ENCODE results near the gene THAP11. TPM values are rescaled to one million over a fixed set of nuclear protein-coding genes. Genes with fewer than 3 reads are reported as not detected.

The THAP11 gene
- total RNA-seq, 1 donor from 2014 or later, result 25.1 TPM

- H3K9me3 ChIP-seq, result no peaks in the 10 kb centered on the region
- H3K27ac ChIP-seq, result no peak overlapping the region
- peaks cover 4% of the 10 kb centered on the region for H3K4me1 ChIP-seq
- TF ChIP-seq CTCF (IDR thresholded peaks at IDR 0.05), result no peak
- H3K4me3 ChIP-seq, result no peak overlapping the region
- intact Hi-C loops (cut with DNase I), result loop anchor here (10.0 kb wide), 1 partner anchor 158 kb away; no protein-coding TSS in a partner anchor
- DNase-seq, result peak; percentile 68
- H3K27me3 ChIP-seq, result no peaks in the 10 kb centered on the region
- peaks cover 29% of the 10 kb centered on the region for H3K36me3 ChIP-seq
- peak; percentile 40 for ATAC-seq
Measured at GRCh38 chr16:67886387-67886786, 44.3 kb downstream of the THAP11 start.

GRCh38 chr16:67888331-67888730 lies 46.2 kb downstream of the THAP11 start:
- DNase-seq (no peak), ATAC-seq (no peak)
- peaks cover 10% of the 10 kb centered on the region for H3K36me3 ChIP-seq
- no peak overlapping the region for H3K27ac ChIP-seq
- H3K4me3 ChIP-seq, result no peak overlapping the region
- H3K9me3 ChIP-seq, result no peaks in the 10 kb centered on the region
- intact Hi-C loops (cut with DNase I), result loop anchor here (10.0 kb wide), 1 partner anchor 156 kb away; no protein-coding TSS in a partner anchor
- no peak for TF ChIP-seq CTCF (IDR thresholded peaks at IDR 0.05)
- H3K27me3 ChIP-seq, result no peaks in the 10 kb centered on the region
- peaks cover 9% of the 10 kb centered on the region for H3K4me1 ChIP-seq

- no peaks in the 10 kb centered on the region for H3K36me3 ChIP-seq
- no peaks in the 10 kb centered on the region for H3K27me3 ChIP-seq
- peaks cover 28% of the 10 kb centered on the region for H3K4me1 ChIP-seq
- peak overlapping the region; percentile 88 for H3K4me3 ChIP-seq
- ATAC-seq (no peak), DNase-seq (no peak)
- H3K27ac ChIP-seq, result peak overlapping the region; percentile 97
- intact Hi-C loops (cut with DNase I), result no loop called here
- no peaks in the 10 kb centered on the region for H3K9me3 ChIP-seq
- no peak for TF ChIP-seq CTCF (IDR thresholded peaks at IDR 0.05)
Measured at GRCh38 chr16:67892375-67892774, 50.3 kb downstream of the THAP11 start.

- H3K27ac ChIP-seq, result peak within 1 kb of the TSS; percentile 97
- intact Hi-C loops (cut with DNase I), result no loop called here
- no peak for TF ChIP-seq CTCF (IDR thresholded peaks at IDR 0.05)
Measured at GRCh38 chr16:67892899-67893742, 51.0 kb downstream of the THAP11 start, which contains the start of gene PSKH1. TSS of gene PSKH1 (plus strand) at chr16:67893254. CDS start at chr16:67908750, 15,496 bp downstream.

More at GRCh38 chr16:67892899-67893742, 51.0 kb downstream of the THAP11 start, which contains the start of gene PSKH1:
- H3K9me3 ChIP-seq, result no peaks in the 10 kb centered on the region
- peaks cover 28% of the 10 kb centered on the region for H3K4me1 ChIP-seq
- no peaks in the 10 kb centered on the region for H3K36me3 ChIP-seq
- peak; percentile 99 for DNase-seq
- peak within 1 kb of the TSS; percentile 88 for H3K4me3 ChIP-seq
- H3K27me3 ChIP-seq, result no peaks in the 10 kb centered on the region
- ATAC-seq, result peak; percentile 99

Other genes starting within 250 kb of the THAP11 start
- 6.3 TPM for gene CARMIL2, start 197.2 kb upstream of the THAP11 start, total RNA-seq
- 14.3 TPM for gene ACD, start 182.1 kb upstream of the THAP11 start, total RNA-seq
- 4.7 TPM for gene PARD6A, start 181.4 kb upstream of the THAP11 start, total RNA-seq
- 14.5 TPM for gene ENKD1, start 175.6 kb upstream of the THAP11 start, total RNA-seq
- gene C16orf86, start 175.5 kb upstream of the THAP11 start, total RNA-seq, result 3.8 TPM
- 18.2 TPM for gene GFOD2, start 123.0 kb upstream of the THAP11 start, total RNA-seq
- 19.2 TPM for gene RANBP10, start 35.8 kb upstream of the THAP11 start, total RNA-seq
- gene TSNAXIP1, start 35.4 kb upstream of the THAP11 start, total RNA-seq, result 0.55 TPM
- 55.0 TPM for gene NUTF2, start 4.6 kb downstream of the THAP11 start, total RNA-seq
- gene CENPT, start 5.4 kb downstream of the THAP11 start, total RNA-seq, result 30.0 TPM
- gene EDC4, start 30.7 kb downstream of the THAP11 start, total RNA-seq, result 48.8 TPM
- 0.69 TPM for gene NRN1L, start 42.6 kb downstream of the THAP11 start, total RNA-seq
- 29.7 TPM for gene PSKH1, start 50.9 kb downstream of the THAP11 start, total RNA-seq
- gene CTRL, start 89.5 kb downstream of the THAP11 start, total RNA-seq, result 0.96 TPM
- 71.6 TPM for gene PSMB10, start 94.5 kb downstream of the THAP11 start, total RNA-seq
- 40.2 TPM for gene LCAT, start 101.8 kb downstream of the THAP11 start, total RNA-seq
- 102 TPM for gene SLC12A4, start 126.3 kb downstream of the THAP11 start, total RNA-seq
- gene DPEP3, start 138.2 kb downstream of the THAP11 start, total RNA-seq, result not detected
- 16.4 TPM for gene DPEP2, start 157.2 kb downstream of the THAP11 start, total RNA-seq
- gene DPEP2NB, start 173.6 kb downstream of the THAP11 start, total RNA-seq, result not detected
- gene DDX28, start 180.9 kb downstream of the THAP11 start, total RNA-seq, result 9.9 TPM
- 11.2 TPM for gene DUS2, start 181.0 kb downstream of the THAP11 start, total RNA-seq
- gene NFATC3, start 243.1 kb downstream of the THAP11 start, total RNA-seq, result 74.5 TPM

Data from upper lobe of right lung (tissue), 1 donor.